WTC11 (cell line): ENCODE data around the gene SF3B1. TPM values are rescaled to one million over a fixed set of nuclear protein-coding genes. Genes with fewer than 3 reads are reported as not detected.

ENCODE experiments used
- ATAC-seq: fragments of 200-7000 bp; cut with Tn5 transposase; 2 replicates; pipeline ENCODE4 v1.10.0; 2021; ENCODE audit warnings: mild to moderate bottlenecking, moderate library complexity
- CTCF ChIA-PET: fragments of 300-600 bp; sonication (Branson Sonifier 250); formaldehyde crosslinking; loops from one replicate; lab custom pipeline; 2021; ENCODE audit warnings: antibody characterized with exemption; lab: Charles Lee
- POLR2A ChIA-PET: fragments of 350-600 bp; sonication (Branson Sonifier 250); formaldehyde crosslinking; loops from one replicate; lab custom pipeline; 2021; ENCODE audit warnings: antibody characterized with exemption; lab: Charles Lee
- DNase-seq: peaks from one replicate; pipeline ENCODE4 v3.0.0; 2021; ENCODE audit warnings: low spot score
- H3K27ac Mint-ChIP-seq: 2 replicates; pipeline ENCODE4 v1.8.0; 2021; ENCODE audit warnings: mixed read lengths
- H3K27me3 Mint-ChIP-seq: 2 replicates; pipeline ENCODE4 v1.8.0; 2021; ENCODE audit warnings: low read depth, mild to moderate bottlenecking, moderate library complexity, mixed read lengths
- H3K36me3 Mint-ChIP-seq: 2 replicates; pipeline ENCODE4 v1.8.0; 2021; ENCODE audit warnings: mixed read lengths
- H3K4me1 Mint-ChIP-seq: 2 replicates; pipeline ENCODE4 v1.8.0; 2022; ENCODE audit warnings: mixed read lengths
- H3K4me3 Mint-ChIP-seq: 2 replicates; pipeline ENCODE4 v1.8.0; 2021; ENCODE audit warnings: mild to moderate bottlenecking, moderate library complexity, mixed read lengths
- H3K9me3 Mint-ChIP-seq: 2 replicates; pipeline ENCODE4 v1.8.0; 2021; ENCODE audit warnings: mixed read lengths
- ATF6 ChIP-seq: sonication (generic); formaldehyde crosslinking; IDR thresholded peaks from 2 replicates; pipeline ENCODE4 v1.8.1; 2023; ENCODE audit warnings: mild to moderate bottlenecking, missing genetic modification reagents
- CBFB ChIP-seq: sonication (generic); formaldehyde crosslinking; IDR thresholded peaks from 2 replicates; pipeline ENCODE4 v1.8.1; 2022; ENCODE audit warnings: mild to moderate bottlenecking, low read depth, missing genetic modification reagents
- CREM ChIP-seq: sonication (generic); formaldehyde crosslinking; IDR thresholded peaks from 2 replicates; pipeline ENCODE4 v1.8.1; 2022; ENCODE audit warnings: mild to moderate bottlenecking, missing genetic modification reagents, moderate library complexity
- E2F1 ChIP-seq: sonication (generic); formaldehyde crosslinking; IDR thresholded peaks from 2 replicates; pipeline ENCODE4 v1.8.0; 2022; ENCODE audit warnings: mild to moderate bottlenecking, missing genetic modification reagents
- E2F5 ChIP-seq: sonication (generic); formaldehyde crosslinking; IDR thresholded peaks from 2 replicates; pipeline ENCODE4 v1.8.1; 2022; ENCODE audit warnings: mild to moderate bottlenecking, moderate library complexity, missing genetic modification reagents
- FOXP1 ChIP-seq: sonication (generic); formaldehyde crosslinking; IDR thresholded peaks from 2 replicates; pipeline ENCODE4 v1.8.0; 2022; ENCODE audit warnings: missing genetic modification reagents, mild to moderate bottlenecking, moderate library complexity, borderline replicate concordance
- MXD4 ChIP-seq: fragments of 250-450 bp; sonication (Bioruptor Pico); IDR thresholded peaks from 2 replicates; pipeline ENCODE4 v1.8.0; 2021; ENCODE audit warnings: mild to moderate bottlenecking, moderate library complexity, borderline replicate concordance
- NFE2L1 ChIP-seq: sonication (generic); formaldehyde crosslinking; IDR thresholded peaks from 2 replicates; pipeline ENCODE4 v1.8.1; 2023; ENCODE audit warnings: missing genetic modification reagents
- NR2C2 ChIP-seq: sonication (generic); formaldehyde crosslinking; IDR thresholded peaks from 2 replicates; pipeline ENCODE4 v1.8.0; 2022; ENCODE audit warnings: mild to moderate bottlenecking, missing genetic modification reagents
- OVOL2 ChIP-seq: fragments of 250-450 bp; sonication (Bioruptor Pico); IDR thresholded peaks from 2 replicates; pipeline ENCODE4 v1.9.0; 2021; ENCODE audit warnings: mild to moderate bottlenecking, borderline replicate concordance
- PRRX2 ChIP-seq: fragments of 250-450 bp; sonication (Bioruptor Pico); IDR thresholded peaks from 2 replicates; pipeline ENCODE4 v1.8.0; 2021; ENCODE audit warnings: mild to moderate bottlenecking
- SMAD3 ChIP-seq: sonication (generic); formaldehyde crosslinking; IDR thresholded peaks from 2 replicates; pipeline ENCODE4 v1.8.0; 2022; ENCODE audit warnings: missing genetic modification reagents, mild to moderate bottlenecking, borderline replicate concordance
- SMAD4 ChIP-seq: sonication (generic); formaldehyde crosslinking; IDR thresholded peaks from 2 replicates; pipeline ENCODE4 v1.8.0; 2022; ENCODE audit warnings: mild to moderate bottlenecking, missing genetic modification reagents
- SOX15 ChIP-seq: fragments of 250-450 bp; sonication (Bioruptor Pico); IDR thresholded peaks from 2 replicates; pipeline ENCODE4 v1.9.0; 2021; ENCODE audit warnings: mild to moderate bottlenecking
- TEAD4 ChIP-seq: sonication (generic); formaldehyde crosslinking; IDR thresholded peaks from 2 replicates; pipeline ENCODE4 v1.8.0; 2022; ENCODE audit warnings: mild to moderate bottlenecking, missing genetic modification reagents
- TP53 ChIP-seq: sonication (generic); formaldehyde crosslinking; IDR thresholded peaks from 2 replicates; pipeline ENCODE4 v1.8.1; 2023; ENCODE audit warnings: mild to moderate bottlenecking, missing genetic modification reagents
- ZNF219 ChIP-seq: sonication (generic); formaldehyde crosslinking; IDR thresholded peaks from 2 replicates; pipeline ENCODE4 v1.8.0; 2023; ENCODE audit warnings: missing genetic modification reagents, mild to moderate bottlenecking, borderline replicate concordance
- ZNF317 ChIP-seq: sonication (generic); formaldehyde crosslinking; IDR thresholded peaks from 2 replicates; pipeline ENCODE4 v1.8.1; 2023; ENCODE audit warnings: low read depth, mild to moderate bottlenecking, moderate library complexity, missing genetic modification reagents, borderline replicate concordance
- ZNF416 ChIP-seq: fragments of 250-450 bp; sonication (Bioruptor Pico); IDR thresholded peaks from 2 replicates; pipeline ENCODE4 v1.9.0; 2021; ENCODE audit warnings: mild to moderate bottlenecking, inconsistent platforms
- ZNF671 ChIP-seq: fragments of 250-450 bp; sonication (Bioruptor Pico); IDR thresholded peaks from 2 replicates; pipeline ENCODE4 v1.8.0; 2021; ENCODE audit warnings: mild to moderate bottlenecking
- total RNA-seq: library from RNA; stranded (reverse); gene quantifications from 3 replicates; pipeline ENCODE4 v1.2.3, GENCODE V29; 2021
- TF ChIP-seq, protein P1 (sequence below): sonication (generic); formaldehyde crosslinking; IDR thresholded peaks from 2 replicates; pipeline ENCODE4 v1.8.0; 2023; ENCODE audit warnings: missing genetic modification reagents
- TF ChIP-seq, protein P2 (sequence below): fragments of 250-450 bp; sonication (Bioruptor Pico); IDR thresholded peaks from 2 replicates; pipeline ENCODE4 v1.9.0; 2021; ENCODE audit warnings: mild to moderate bottlenecking, borderline replicate concordance

Gene SF3B1
- total RNA-seq, 1 experiment from 2014 or later = 321 TPM

GRCh38 chr2:197446844-197447243, 12.0 kb upstream of the SF3B1 start:
- H3K9me3 Mint-ChIP-seq = no peaks in the 10 kb centered on the region; the same call in 1 of the 2 replicates
- no peak overlapping the region for H3K27ac Mint-ChIP-seq
- ATAC-seq (no peak), DNase-seq (no peak)
- no peak overlapping the region for H3K4me3 Mint-ChIP-seq
- POLR2A ChIA-PET = no interaction called here
- CTCF ChIA-PET = no interaction called here
- TF ChIP-seq TEAD4 (CRISPR knock-in tag) = no peak
- TF ChIP-seq ZNF416 = no peak
- no peak for TF ChIP-seq CREM (CRISPR knock-in tag)
- TF ChIP-seq MXD4 = no peak
- no peak for TF ChIP-seq SMAD3 (CRISPR knock-in tag)
- TF ChIP-seq, protein P1, sequence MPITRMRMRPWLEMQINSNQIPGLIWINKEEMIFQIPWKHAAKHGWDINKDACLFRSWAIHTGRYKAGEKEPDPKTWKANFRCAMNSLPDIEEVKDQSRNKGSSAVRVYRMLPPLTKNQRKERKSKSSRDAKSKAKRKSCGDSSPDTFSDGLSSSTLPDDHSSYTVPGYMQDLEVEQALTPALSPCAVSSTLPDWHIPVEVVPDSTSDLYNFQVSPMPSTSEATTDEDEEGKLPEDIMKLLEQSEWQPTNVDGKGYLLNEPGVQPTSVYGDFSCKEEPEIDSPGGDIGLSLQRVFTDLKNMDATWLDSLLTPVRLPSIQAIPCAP (CRISPR knock-in tag) = no peak
- TF ChIP-seq ZNF671 = no peak
- no peak for TF ChIP-seq NFE2L1 (CRISPR knock-in tag)
- TF ChIP-seq, all 79 proteins: peak for 0
- H3K36me3 Mint-ChIP-seq = no peaks in the 10 kb centered on the region
- H3K4me1 Mint-ChIP-seq = no peaks in the 10 kb centered on the region
- H3K27me3 Mint-ChIP-seq = no peaks in the 10 kb centered on the region; the same call in 1 of the 2 replicates

DNA sequence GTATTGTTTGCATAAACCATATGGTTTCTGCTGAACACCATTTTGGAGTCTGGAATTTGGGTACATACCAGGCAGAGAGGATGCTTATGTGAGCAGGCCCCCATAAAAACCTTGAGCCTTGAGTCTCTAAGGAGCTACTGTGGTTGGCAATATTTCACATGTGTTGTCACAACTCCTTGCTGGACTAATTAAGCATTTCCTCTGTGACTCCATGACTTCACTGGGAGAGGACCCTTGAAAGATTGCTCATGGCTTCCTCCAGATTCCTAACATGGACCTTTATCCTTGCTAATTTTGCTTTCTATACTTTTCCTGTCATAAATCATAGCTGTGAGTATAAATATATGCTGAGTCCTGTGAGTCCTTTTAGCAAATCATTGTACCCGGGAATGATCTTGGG, 10.9 kb upstream of the SF3B1 start:
- Mint-ChIP-seq H3K27me3 (no peaks in the 10 kb centered on the region), H3K36me3 (no peaks in the 10 kb centered on the region), H3K27ac (no peak overlapping the region), H3K4me3 (no peak overlapping the region), H3K4me1 (no peaks in the 10 kb centered on the region), H3K9me3 (no peaks in the 10 kb centered on the region; the same call in 1 of the 2 replicates)
- ChIA-PET POLR2A (no interaction called here), CTCF (no interaction called here)
- no peak for TF ChIP-seq CBFB (CRISPR knock-in tag)
- no peak for TF ChIP-seq TP53 (CRISPR knock-in tag)
- no peak for TF ChIP-seq PRRX2 (CRISPR knock-in tag)
- no peak for TF ChIP-seq E2F5 (CRISPR knock-in tag)
- no peak for TF ChIP-seq SMAD4 (CRISPR knock-in tag)
- no peak for TF ChIP-seq FOXP1 (CRISPR knock-in tag)
- TF ChIP-seq, protein P1 (CRISPR knock-in tag) = no peak
- ATAC-seq (no peak), DNase-seq (no peak)

DNA sequence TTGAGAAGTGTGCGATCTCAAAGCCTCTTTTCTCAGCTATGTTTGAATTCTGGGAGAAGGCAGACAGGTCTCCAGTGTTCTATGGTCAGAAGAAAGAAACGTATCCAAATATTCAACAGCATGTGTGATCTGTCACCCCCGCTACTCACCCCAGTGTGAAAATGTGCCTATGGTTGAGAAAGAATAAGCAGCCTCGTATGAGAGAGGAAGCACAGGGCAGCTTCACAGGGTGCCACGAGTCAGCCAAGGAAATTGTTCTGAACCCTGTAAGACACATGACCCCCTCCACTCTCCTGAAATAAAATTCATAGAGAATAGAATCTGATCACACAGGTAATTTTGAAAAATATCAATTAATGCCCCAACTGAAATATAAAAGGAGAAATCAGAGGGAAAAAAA, 8.0 kb upstream of the SF3B1 start:
- no peak overlapping the region for H3K27ac Mint-ChIP-seq
- DNase-seq = no peak
- H3K9me3 Mint-ChIP-seq = no peaks in the 10 kb centered on the region; the same call in 1 of the 2 replicates
- CTCF ChIA-PET = no interaction called here
- no peak overlapping the region for H3K4me3 Mint-ChIP-seq
- H3K36me3 Mint-ChIP-seq = no peaks in the 10 kb centered on the region
- ATAC-seq = no peak
- POLR2A ChIA-PET = interaction anchor here (1.1 to 1.8 kb wide), 2 partner anchors 8 to 10 kb away, joined by 4 to 6 read pairs; partner anchors contain the start of genes COQ10B and SF3B1
- no peaks in the 10 kb centered on the region for H3K4me1 Mint-ChIP-seq
- no peaks in the 10 kb centered on the region for H3K27me3 Mint-ChIP-seq
- no peak for TF ChIP-seq ATF6 (CRISPR knock-in tag)
- TF ChIP-seq SOX15 = no peak
- TF ChIP-seq ZNF317 (CRISPR knock-in tag) = no peak
- no peak for TF ChIP-seq E2F1 (CRISPR knock-in tag)
- no peak for TF ChIP-seq OVOL2 (CRISPR knock-in tag)
- no peak for TF ChIP-seq NFE2L1 (CRISPR knock-in tag)
- no peak for TF ChIP-seq NR2C2
- TF ChIP-seq, protein P2, sequence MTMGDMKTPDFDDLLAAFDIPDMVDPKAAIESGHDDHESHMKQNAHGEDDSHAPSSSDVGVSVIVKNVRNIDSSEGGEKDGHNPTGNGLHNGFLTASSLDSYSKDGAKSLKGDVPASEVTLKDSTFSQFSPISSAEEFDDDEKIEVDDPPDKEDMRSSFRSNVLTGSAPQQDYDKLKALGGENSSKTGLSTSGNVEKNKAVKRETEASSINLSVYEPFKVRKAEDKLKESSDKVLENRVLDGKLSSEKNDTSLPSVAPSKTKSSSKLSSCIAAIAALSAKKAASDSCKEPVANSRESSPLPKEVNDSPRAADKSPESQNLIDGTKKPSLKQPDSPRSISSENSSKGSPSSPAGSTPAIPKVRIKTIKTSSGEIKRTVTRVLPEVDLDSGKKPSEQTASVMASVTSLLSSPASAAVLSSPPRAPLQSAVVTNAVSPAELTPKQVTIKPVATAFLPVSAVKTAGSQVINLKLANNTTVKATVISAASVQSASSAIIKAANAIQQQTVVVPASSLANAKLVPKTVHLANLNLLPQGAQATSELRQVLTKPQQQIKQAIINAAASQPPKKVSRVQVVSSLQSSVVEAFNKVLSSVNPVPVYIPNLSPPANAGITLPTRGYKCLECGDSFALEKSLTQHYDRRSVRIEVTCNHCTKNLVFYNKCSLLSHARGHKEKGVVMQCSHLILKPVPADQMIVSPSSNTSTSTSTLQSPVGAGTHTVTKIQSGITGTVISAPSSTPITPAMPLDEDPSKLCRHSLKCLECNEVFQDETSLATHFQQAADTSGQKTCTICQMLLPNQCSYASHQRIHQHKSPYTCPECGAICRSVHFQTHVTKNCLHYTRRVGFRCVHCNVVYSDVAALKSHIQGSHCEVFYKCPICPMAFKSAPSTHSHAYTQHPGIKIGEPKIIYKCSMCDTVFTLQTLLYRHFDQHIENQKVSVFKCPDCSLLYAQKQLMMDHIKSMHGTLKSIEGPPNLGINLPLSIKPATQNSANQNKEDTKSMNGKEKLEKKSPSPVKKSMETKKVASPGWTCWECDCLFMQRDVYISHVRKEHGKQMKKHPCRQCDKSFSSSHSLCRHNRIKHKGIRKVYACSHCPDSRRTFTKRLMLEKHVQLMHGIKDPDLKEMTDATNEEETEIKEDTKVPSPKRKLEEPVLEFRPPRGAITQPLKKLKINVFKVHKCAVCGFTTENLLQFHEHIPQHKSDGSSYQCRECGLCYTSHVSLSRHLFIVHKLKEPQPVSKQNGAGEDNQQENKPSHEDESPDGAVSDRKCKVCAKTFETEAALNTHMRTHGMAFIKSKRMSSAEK (CRISPR knock-in tag) = no peak
- TF ChIP-seq ZNF219 (CRISPR knock-in tag) = no peak
